Kidney (tissue), 14 donors: ENCODE data around the gene ZFR2. TPM values are rescaled to one million over a fixed set of nuclear protein-coding genes. Genes with fewer than 3 reads are reported as not detected.
A peak's percentile ranks its signal among the peaks of the same experiment; 100 is the strongest.

Experiments used
- DNase-seq, 5 donors: peaks; one replicate each; pipeline ENCODE4 v3.0.0-alpha.2; 2013 to 2020
- FAIRE-seq: peaks from 2 replicates; lab custom pipeline; 2012; peaks lifted over from hg19 to GRCh38; lab: Jason Lieb, UNC
- H3K27ac ChIP-seq, 2 donors: one replicate each; pipeline ENCODE4 v1.7.0; 2013; ENCODE audit warnings: low read depth in 2 of 2, low read length in 2 of 2, inconsistent platforms in 1 of 2
- H3K27me3 ChIP-seq: one replicate; pipeline ENCODE4 v1.7.1; 2013; ENCODE audit warnings: low read length, inconsistent platforms; ENCODE audit not compliant: control insufficient read depth, insufficient read depth
- H3K36me3 ChIP-seq, 3 donors: one replicate each; pipeline versions ENCODE4 v1.7.0 to v1.7.1; 2013; ENCODE audit warnings: low read length in 3 of 3, control low read depth in 1 of 3, inconsistent platforms in 1 of 3; ENCODE audit not compliant: insufficient read depth in 3 of 3, control insufficient read depth in 2 of 3
- H3K4me1 ChIP-seq, 3 donors: one replicate each; pipeline versions ENCODE4 v1.7.0 to v1.7.1; 2013; ENCODE audit warnings: low read length in 3 of 3, inconsistent platforms in 1 of 3, low read depth in 1 of 3; ENCODE audit not compliant: control insufficient read depth in 2 of 3, insufficient read depth in 2 of 3
- H3K4me3 ChIP-seq, 3 donors: one replicate each; pipeline versions ENCODE4 v1.7.0 to v1.8.1; 2013; ENCODE audit warnings: low read length in 3 of 3, control low read depth in 1 of 3, inconsistent platforms in 1 of 3
- H3K9ac ChIP-seq, 3 donors: one replicate each; pipeline versions ENCODE4 v1.7.0 to v1.7.1; 2013; ENCODE audit warnings: low read length in 3 of 3, control low read depth in 1 of 3, inconsistent platforms in 1 of 3
- H3K9me3 ChIP-seq, 3 donors: one replicate each; pipeline versions ENCODE4 v1.7.0 to v1.7.1; 2013; ENCODE audit warnings: low read length in 3 of 3, control low read depth in 1 of 3, inconsistent platforms in 1 of 3; ENCODE audit not compliant: control insufficient read depth in 2 of 3, insufficient read depth in 1 of 3
- CTCF ChIP-seq: IDR thresholded peaks from 3 replicates; pipeline ENCODE4 v1.5.1; 2012; ENCODE audit warnings: mild to moderate bottlenecking, moderate library complexity, borderline replicate concordance; ENCODE audit not compliant: insufficient read depth; ENCODE audit errors: extremely low read depth
- intact Hi-C: fragments of 100-400 bp; cut with DNase I; formaldehyde crosslinking; loops from one replicate; pipeline ENCODE4 v1.11.1; 2022
- polyA plus RNA-seq: library from polyadenylated mRNA; stranded (reverse); fragments of 350-450 nt; fragmentation: Illumina TruSeq; extraction: RNeasy Lipid Tissue Mini Kit (QIAGEN cat#74804); gene quantifications from one replicate; pipeline ENCODE4 v1.2.3, GENCODE V29; 2014; ENCODE audit warnings: low read depth, low replicate concordance; ENCODE audit not compliant: insufficient read depth
- total RNA-seq: library from RNA; stranded (reverse); fragmentation: NEBNext Ultra II Directional; extraction: Animal tissue kit (Norgen Biotek cat#: 25700); gene quantifications from one replicate; pipeline ENCODE4 v1.2.1, GENCODE V29; 2021
- donor health status: control.
- donor health status: control.
- donor health status: control.
- donor health status: control.
- donor health status: control.
- donor health status: DM: yes; HTN: yes; CAD: no.
- donor health status: Normal renal cell carcinoma (clear cell type).

ZFR2 gene
- total and polyA plus RNA-seq, 2 donors from 2014 or later: 0.22 TPM; not detected in 1

DNA sequence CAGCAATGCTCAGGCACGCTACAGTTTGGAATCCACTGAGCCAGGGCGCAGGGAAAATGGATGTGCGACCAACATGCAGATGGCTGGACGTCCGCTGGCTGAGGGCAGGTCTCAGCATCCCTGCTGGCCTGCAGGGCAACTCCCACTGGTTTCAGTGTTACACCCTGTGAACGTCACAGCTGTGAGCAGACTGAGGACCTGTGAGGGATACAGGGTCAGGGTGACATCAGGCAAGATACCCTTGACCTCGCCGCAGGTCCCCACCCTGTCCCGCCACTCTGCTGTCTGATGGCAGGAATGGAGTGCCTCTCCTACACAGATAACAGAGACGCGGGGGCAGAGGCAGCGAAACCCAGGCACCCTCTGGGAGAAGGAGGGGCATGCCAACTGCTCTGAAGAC lies 19.1 kb downstream of the ZFR2 start:
- H3K9ac ChIP-seq: no peak overlapping the region
- H3K36me3 ChIP-seq: no peaks in the 10 kb centered on the region
- DNase-seq: peak in 1 of 5 donors; percentile 12
- H3K9me3 ChIP-seq: peaks cover 0 to 11% (median 0%) of the 10 kb centered on the region in 3 donors
- no peaks in the 10 kb centered on the region for H3K4me1 ChIP-seq
- intact Hi-C loops: no loop called here
- no peak overlapping the region for H3K4me3 ChIP-seq
- no peak for TF ChIP-seq CTCF
- H3K27ac ChIP-seq: no peak overlapping the region
- FAIRE-seq: no peak
- no peaks in the 10 kb centered on the region for H3K27me3 ChIP-seq

- no peak overlapping the region for H3K4me3 ChIP-seq
- no peaks in the 10 kb centered on the region for H3K36me3 ChIP-seq
- DNase-seq: peak in 4 of 5 donors; percentile 27 to 45 (median 30)
- H3K9ac ChIP-seq: no peak overlapping the region
- H3K4me1 ChIP-seq: no peaks in the 10 kb centered on the region
- no peak overlapping the region for H3K27ac ChIP-seq
- no peak for FAIRE-seq
- intact Hi-C loops: no loop called here
- TF ChIP-seq CTCF: peak; percentile 10
- peaks cover 0 to 11% (median 0%) of the 10 kb centered on the region in 3 donors for H3K9me3 ChIP-seq
- no peaks in the 10 kb centered on the region for H3K27me3 ChIP-seq
Measured at GRCh38 chr19:3849092-3849491, 19.7 kb downstream of the ZFR2 start.

DNA sequence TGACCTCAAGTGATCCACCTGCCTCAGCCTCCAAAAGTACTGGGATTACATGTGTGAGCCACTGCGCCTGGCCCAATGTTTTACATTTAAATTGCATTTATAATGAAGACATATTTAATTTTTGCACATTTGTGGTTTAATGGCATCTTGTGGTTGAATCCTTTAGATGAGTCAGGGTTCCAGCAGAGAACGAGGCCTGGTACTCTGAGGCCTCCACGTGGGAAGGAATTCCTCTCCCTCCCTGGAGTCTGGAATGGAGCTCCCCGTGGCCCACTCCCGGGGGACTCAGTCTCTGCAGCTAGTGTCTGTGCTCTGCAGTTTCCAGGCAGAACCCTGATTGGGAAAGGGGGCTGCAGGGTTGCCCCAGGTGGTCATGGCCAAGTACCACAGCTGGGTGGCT lies 24.2 kb downstream of the ZFR2 start:
- Histone ChIP-seq H3K27me3 (no peaks in the 10 kb centered on the region), H3K4me1 (no peaks in the 10 kb centered on the region), H3K9me3 (no peaks in the 10 kb centered on the region), H3K9ac (no peak overlapping the region), H3K36me3 (no peaks in the 10 kb centered on the region), H3K27ac (no peak overlapping the region), H3K4me3 (no peak overlapping the region)
- no peak for FAIRE-seq
- no peak for DNase-seq
- intact Hi-C loops: no loop called here
- no peak for TF ChIP-seq CTCF

DNA sequence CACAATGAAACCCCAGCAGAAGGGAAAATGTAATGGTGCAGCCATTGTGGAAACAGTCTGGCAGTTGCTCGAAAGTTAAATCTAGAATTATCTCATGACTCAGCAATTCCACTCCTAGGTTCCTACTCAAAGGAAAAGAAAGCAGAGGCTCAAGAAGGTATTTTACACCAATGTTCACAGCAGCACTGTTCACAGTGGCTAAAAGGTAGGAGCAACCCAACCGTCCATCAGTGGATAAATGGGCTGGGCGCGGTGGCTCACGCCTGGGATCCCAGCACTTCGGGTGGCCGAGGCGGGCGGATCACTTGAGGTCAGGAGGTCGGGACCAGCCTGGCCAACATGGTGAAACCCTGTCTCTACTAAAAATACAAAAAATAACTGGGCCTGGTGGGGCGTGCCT lies 25.9 kb downstream of the ZFR2 start:
- FAIRE-seq (no peak), DNase-seq (no peak)
- Histone ChIP-seq H3K9ac (no peak overlapping the region), H3K9me3 (peaks cover 0 to under 1% (median 0%) of the 10 kb centered on the region in 3 donors), H3K27me3 (no peaks in the 10 kb centered on the region), H3K4me1 (no peaks in the 10 kb centered on the region), H3K36me3 (no peaks in the 10 kb centered on the region), H3K27ac (no peak overlapping the region), H3K4me3 (no peak overlapping the region)
- no peak for TF ChIP-seq CTCF
- intact Hi-C loops: no loop called here
